OCI-LY1 (cell line): ENCODE results near the gene SOCS4.

Source experiments
- H2AFZ ChIP-seq: fragments of 200-600 bp; sonication (generic), shearing (Covaris generic); 2 replicates; pipeline ENCODE4 v1.6.0; 2014; ENCODE audit warnings: antibody characterized with exemption, mild to moderate bottlenecking, low read length
- H3F3A ChIP-seq: fragments of 200-600 bp; sonication (generic), shearing (Covaris generic); 2 replicates; pipeline ENCODE4 v1.6.0; 2014; ENCODE audit warnings: mild to moderate bottlenecking, antibody characterized with exemption, low read length, moderate library complexity; ENCODE audit not compliant: insufficient read depth
- H3K27ac ChIP-seq: fragments of 200-600 bp; sonication (generic); 2 replicates; pipeline ENCODE4 v1.5.1; 2014; ENCODE audit warnings: low read length, mixed run types, mild to moderate bottlenecking, low read depth; ENCODE audit not compliant: poor library complexity, severe bottlenecking
- H3K27me3 ChIP-seq: fragments of 200-600 bp; sonication (generic); 2 replicates; pipeline ENCODE4 v1.6.0; 2014; ENCODE audit warnings: antibody characterized with exemption, mild to moderate bottlenecking, low read length, moderate library complexity; ENCODE audit not compliant: insufficient read depth
- H3K36me3 ChIP-seq: fragments of 200-600 bp; sonication (generic); 2 replicates; pipeline ENCODE4 v1.6.1; 2014; ENCODE audit warnings: mild to moderate bottlenecking, antibody characterized with exemption, low read length, moderate library complexity, mixed read lengths; ENCODE audit not compliant: insufficient read depth
- H3K4me1 ChIP-seq: fragments of 200-600 bp; sonication (generic); 2 replicates; pipeline ENCODE4 v1.5.1; 2014; ENCODE audit warnings: mild to moderate bottlenecking, low read length, moderate library complexity; ENCODE audit not compliant: insufficient read depth, severe bottlenecking
- H3K4me2 ChIP-seq: fragments of 200-600 bp; sonication (generic), shearing (Covaris generic); 2 replicates; pipeline ENCODE4 v1.6.1; 2014; ENCODE audit warnings: low read length
- H3K4me3 ChIP-seq: fragments of 200-600 bp; sonication (generic); 2 replicates; pipeline ENCODE4 v1.5.1; 2014; ENCODE audit warnings: low read length, low read depth, mild to moderate bottlenecking, mixed read lengths; ENCODE audit not compliant: poor library complexity, severe bottlenecking
- H3K79me2 ChIP-seq: fragments of 200-600 bp; shearing (Covaris generic); 2 replicates; pipeline ENCODE4 v1.6.1; 2016; ENCODE audit warnings: mixed run types, low read length, mixed read lengths; ENCODE audit not compliant: insufficient read depth
- H3K9ac ChIP-seq: fragments of 200-600 bp; sonication (generic), shearing (Covaris generic); 2 replicates; pipeline ENCODE4 v1.6.1; 2014; ENCODE audit warnings: mild to moderate bottlenecking, low read length, mixed read lengths
- H3K9me2 ChIP-seq: fragments of 200-600 bp; sonication (generic), shearing (Covaris generic); 2 replicates; pipeline ENCODE4 v1.6.1; 2014; ENCODE audit warnings: low read depth, mild to moderate bottlenecking, low read length, mixed read lengths
- H3K9me3 ChIP-seq: fragments of 200-600 bp; shearing (Covaris generic); 2 replicates; pipeline ENCODE4 v1.6.1; 2014; ENCODE audit warnings: low read length, mixed read lengths
- H4K20me1 ChIP-seq: fragments of 200-600 bp; sonication (generic), shearing (Covaris generic); 2 replicates; pipeline ENCODE4 v1.6.0; 2016; ENCODE audit warnings: mild to moderate bottlenecking, low read length; ENCODE audit not compliant: insufficient read depth
- CTCF ChIP-seq: fragments of 200-600 bp; sonication (generic), shearing (Covaris generic); IDR thresholded peaks from 2 replicates; pipeline ENCODE4 v1.5.1; 2017; ENCODE audit warnings: mild to moderate bottlenecking, antibody characterized with exemption, low read length, moderate library complexity, mixed read lengths
- EZH2 ChIP-seq: fragments of 200-600 bp; sonication (generic), shearing (Covaris generic); IDR thresholded peaks from 2 replicates; pipeline ENCODE4 v1.8.0; 2017; ENCODE audit warnings: borderline replicate concordance, mixed run types, mild to moderate bottlenecking, antibody characterized with exemption, low read length, moderate library complexity, mixed read lengths

The SOCS4 gene

GRCh38 chr14:55043528-55043927 lies 16.5 kb downstream of the SOCS4 start:
- Histone ChIP-seq H3K27ac (no peak overlapping the region), H2AFZ (no peak overlapping the region), H3K27me3 (no peaks in the 10 kb centered on the region), H3F3A (0 out of 2 replicates have a peak, but pooled peaks cover 5% of the 10 kb centered on the region), H3K9ac (no peak overlapping the region), H4K20me1 (no peaks in the 10 kb centered on the region), H3K4me2 (no peak overlapping the region), H3K9me3 (no peaks in the 10 kb centered on the region), H3K9me2 (no peaks in the 10 kb centered on the region), H3K79me2 (no peaks in the 10 kb centered on the region), H3K36me3 (peaks cover 31% of the 10 kb centered on the region), H3K4me1 (no peaks in the 10 kb centered on the region), H3K4me3 (no peak overlapping the region)
- no peak for TF ChIP-seq EZH2
- TF ChIP-seq CTCF: no peak

GRCh38 chr14:55045087-55045486 lies 18.1 kb downstream of the SOCS4 start:
- Histone ChIP-seq H3F3A (0 out of 2 replicates have a peak, but pooled peaks cover 7% of the 10 kb centered on the region), H3K27me3 (no peaks in the 10 kb centered on the region), H3K4me1 (no peaks in the 10 kb centered on the region), H3K9me3 (no peaks in the 10 kb centered on the region), H4K20me1 (no peaks in the 10 kb centered on the region), H3K9ac (no peak overlapping the region), H3K79me2 (no peaks in the 10 kb centered on the region), H3K9me2 (no peaks in the 10 kb centered on the region), H3K4me3 (no peak overlapping the region), H3K36me3 (peaks cover 22% of the 10 kb centered on the region), H3K4me2 (no peak overlapping the region), H2AFZ (no peak overlapping the region), H3K27ac (no peak overlapping the region)
- no peak for TF ChIP-seq CTCF
- no peak for TF ChIP-seq EZH2

- Histone ChIP-seq H3K79me2 (peaks cover 6% of the 10 kb centered on the region), H3K9me3 (no peaks in the 10 kb centered on the region), H3K9ac (no peak overlapping the region), H3K4me1 (peaks cover 9% of the 10 kb centered on the region), H3K27me3 (no peaks in the 10 kb centered on the region), H3K27ac (no peak overlapping the region), H2AFZ (no peak overlapping the region), H3K9me2 (no peaks in the 10 kb centered on the region), H4K20me1 (no peaks in the 10 kb centered on the region), H3K4me3 (no peak overlapping the region), H3K4me2 (no peak overlapping the region), H3F3A (0 out of 2 replicates have a peak, but pooled peaks cover 7% of the 10 kb centered on the region), H3K36me3 (peaks cover 15% of the 10 kb centered on the region)
- no peak for TF ChIP-seq EZH2
- no peak for TF ChIP-seq CTCF
These were observed 20.4 kb downstream of the SOCS4 start for GRCh38 chr14:55047301-55048053.
